Uterus (tissue), 4 donors: ENCODE data around the gene MAP4K5. TPM values are rescaled to one million over a fixed set of nuclear protein-coding genes. Genes with fewer than 3 reads are reported as not detected.
A peak's percentile ranks its signal among the peaks of the same experiment; 100 is the strongest.

Experiments
- DNase-seq, 2 donors: peaks; one replicate each; pipeline ENCODE4 v3.0.0-alpha.2; 2019 to 2020
- H3K27ac ChIP-seq, 2 donors: fragments of 200-600 bp; sonication (generic); 1 replicate in 1 of 2; 2 replicates in 1 of 2; pipeline ENCODE4 v1.5.1; 2016 to 2018
- H3K27me3 ChIP-seq, 2 donors: fragments of 200-600 bp; sonication (generic); one replicate each; pipeline ENCODE4 v1.5.1; 2018 to 2019; ENCODE audit warnings: control low read depth in 1 of 2
- H3K36me3 ChIP-seq, 2 donors: fragments of 200-600 bp; sonication (generic); one replicate each; pipeline ENCODE4 v1.5.1; 2019; ENCODE audit warnings: control low read depth in 1 of 2
- H3K4me1 ChIP-seq, 2 donors: fragments of 200-600 bp; sonication (generic); one replicate each; pipeline ENCODE4 v1.5.1; 2018 to 2019; ENCODE audit warnings: control low read depth in 1 of 2
- H3K4me3 ChIP-seq, 2 donors: fragments of 200-600 bp; sonication (generic); 1 replicate in 1 of 2; 2 replicates in 1 of 2; pipeline ENCODE4 v1.5.1; 2018 to 2019; ENCODE audit warnings: mild to moderate bottlenecking in 1 of 2
- H3K9me3 ChIP-seq, 2 donors: fragments of 200-600 bp; sonication (generic); one replicate each; pipeline ENCODE4 v1.5.1; 2019; ENCODE audit warnings: control low read depth in 1 of 2
- CTCF ChIP-seq, 4 experiments: fragments of 200-600 bp in 2 of 4; fragments of 450-650 bp in 2 of 4; sonication (generic) in 2 of 4; IDR thresholded peaks; one replicate each; pipeline ENCODE4 v1.5.1; 2016 to 2019; ENCODE audit warnings: antibody characterized with exemption in 4 of 4, mild to moderate bottlenecking in 2 of 4, moderate library complexity in 1 of 4
- POLR2A ChIP-seq, 2 donors: fragments of 450-650 bp; IDR thresholded peaks; one replicate each; pipeline ENCODE4 v1.6.1; 2016; ENCODE audit warnings: antibody characterized with exemption in 2 of 2, mild to moderate bottlenecking in 1 of 2, moderate library complexity in 1 of 2
- intact Hi-C: fragments of 100-400 bp; cut with DNase I; formaldehyde crosslinking; loops from one replicate; pipeline ENCODE4 v1.15.1; 2023; ENCODE audit warnings: low total_unique reads
- total RNA-seq, 4 donors: library from RNA; depleted of rRNA in 3 of 4; stranded (reverse); fragments of >200 nt in 3 of 4; gene quantifications; one replicate each; pipeline versions ENCODE4 v1.1.0 to v1.2.4, GENCODE V29; 2014 to 2023
- donor health status: DM: yes; HTN: yes; CAD: no.

MAP4K5 gene
- 100 to 1,000 TPM in 2 of 4 donors, 10 to 100 TPM in 2; 44.6 to 179 (median 97.8) TPM for total RNA-seq

GRCh38 chr14:50532502-50533240 lies at the start of gene MAP4K5:
Gene MAP4K5 (minus strand): TSS chr14:50532569. CDS start chr14:50532049, 520 bp downstream.
- Histone ChIP-seq H3K36me3 (no peaks in the 10 kb centered on the region), H3K4me1 (peaks cover 0 to 11% of the 10 kb centered on the region in 2 donors), H3K9me3 (no peaks in the 10 kb centered on the region), H3K27me3 (no peaks in the 10 kb centered on the region), H3K4me3 (peak within 1 kb of the TSS; percentile 65 to 82), H3K27ac (peak within 1 kb of the TSS; percentile 93 to 97)
- intact Hi-C loops, result loop anchor here (2.0 kb wide), 1 partner anchor 214 kb away; no protein-coding TSS in a partner anchor
- peak; percentile 89 to 91 for DNase-seq
- TF ChIP-seq CTCF (IDR thresholded peaks at IDR 0.05) (peak; percentile 95 to 99 (median 98)), POLR2A (IDR thresholded peaks at IDR 0.05) (peak; percentile 68 to 79)

DNA sequence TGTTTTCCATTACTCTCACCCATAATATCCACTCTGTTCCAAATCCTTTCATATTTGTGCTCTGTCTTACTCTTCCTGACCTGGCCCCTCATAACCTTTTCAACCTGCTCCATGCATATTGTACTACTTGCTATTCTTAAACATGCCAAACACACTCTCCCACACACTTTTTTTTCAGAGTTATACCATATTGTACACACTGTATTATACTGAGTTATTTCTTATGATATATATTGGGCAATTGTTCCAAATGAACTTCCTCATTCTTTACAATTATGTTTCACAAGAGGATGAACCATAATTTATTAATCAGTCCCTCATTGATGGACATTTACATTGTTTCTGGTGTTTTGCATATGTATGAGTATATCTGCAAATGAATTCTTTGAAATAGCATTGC lies 46.1 kb upstream of the MAP4K5 start:
- DNase-seq, result no peak
- peaks cover 0 to 4% of the 10 kb centered on the region in 2 donors for H3K36me3 ChIP-seq
- TF ChIP-seq POLR2A (IDR thresholded peaks at IDR 0.05), result no peak
- intact Hi-C loops, result no loop called here
- H3K27me3 ChIP-seq, result no peaks in the 10 kb centered on the region
- no peaks in the 10 kb centered on the region for H3K4me1 ChIP-seq
- H3K4me3 ChIP-seq, result no peak overlapping the region
- H3K27ac ChIP-seq, result no peak overlapping the region
- H3K9me3 ChIP-seq, result no peaks in the 10 kb centered on the region

GRCh38 chr14:50577982-50578381 lies 45.6 kb upstream of the MAP4K5 start:
- no peaks in the 10 kb centered on the region for H3K4me1 ChIP-seq
- H3K9me3 ChIP-seq, result no peaks in the 10 kb centered on the region
- no peak overlapping the region for H3K4me3 ChIP-seq
- no peak for DNase-seq
- no peaks in the 10 kb centered on the region for H3K27me3 ChIP-seq
- intact Hi-C loops, result no loop called here
- no peak for TF ChIP-seq CTCF (IDR thresholded peaks at IDR 0.05)
- TF ChIP-seq POLR2A (IDR thresholded peaks at IDR 0.05), result no peak
- peaks cover 0 to under 1% of the 10 kb centered on the region in 2 donors for H3K36me3 ChIP-seq
- no peak overlapping the region for H3K27ac ChIP-seq

DNA sequence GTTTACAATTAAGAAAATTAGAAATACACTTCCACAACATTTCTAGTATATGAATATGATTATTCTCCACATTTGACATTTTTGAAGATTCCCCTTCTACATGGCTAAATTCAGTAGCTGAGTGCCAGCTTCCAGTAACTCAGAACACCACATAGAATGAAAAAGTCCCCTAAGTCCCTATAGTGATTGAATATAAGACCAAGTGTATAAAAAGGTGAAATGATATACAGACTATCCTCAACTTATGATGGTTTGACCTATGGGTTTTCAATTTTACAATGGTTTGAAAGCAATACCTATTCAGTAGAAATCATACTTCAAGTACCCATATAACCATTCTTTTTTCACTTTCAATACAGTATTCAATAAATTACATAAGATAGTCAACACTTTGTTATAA lies 43.4 kb upstream of the MAP4K5 start:
- intact Hi-C loops, result no loop called here
- H3K27me3 ChIP-seq, result no peaks in the 10 kb centered on the region

GRCh38 chr14:50573862-50574261 lies 41.5 kb upstream of the MAP4K5 start:
- Histone ChIP-seq H3K9me3 (peaks cover 0 to 34% of the 10 kb centered on the region in 2 donors), H3K36me3 (no peaks in the 10 kb centered on the region), H3K27ac (no peak overlapping the region), H3K4me3 (no peak overlapping the region), H3K27me3 (no peaks in the 10 kb centered on the region), H3K4me1 (no peaks in the 10 kb centered on the region)
- intact Hi-C loops, result no loop called here
- no peak for TF ChIP-seq CTCF (IDR thresholded peaks at IDR 0.05)
- no peak for TF ChIP-seq POLR2A (IDR thresholded peaks at IDR 0.05)
- no peak for DNase-seq

More for the DNA sequence above, 43.4 kb upstream of the MAP4K5 start:
- Histone ChIP-seq H3K27ac (no peak overlapping the region), H3K4me3 (no peak overlapping the region), H3K9me3 (peaks cover 0 to 15% of the 10 kb centered on the region in 2 donors), H3K4me1 (no peaks in the 10 kb centered on the region), H3K36me3 (no peaks in the 10 kb centered on the region)
- DNase-seq, result no peak
- TF ChIP-seq CTCF (IDR thresholded peaks at IDR 0.05) (no peak), POLR2A (IDR thresholded peaks at IDR 0.05) (no peak)
